Measurements from ENCODE around the gene PLEKHM3. TPM values are rescaled to one million over a fixed set of nuclear protein-coding genes. Genes with fewer than 3 reads are reported as not detected.

PLEKHM3 gene
- polyA plus RNA-seq, 2 of the 4 experiments (the other 2 are of a cell fraction), result 2.9 to 6.5 TPM

DNA sequence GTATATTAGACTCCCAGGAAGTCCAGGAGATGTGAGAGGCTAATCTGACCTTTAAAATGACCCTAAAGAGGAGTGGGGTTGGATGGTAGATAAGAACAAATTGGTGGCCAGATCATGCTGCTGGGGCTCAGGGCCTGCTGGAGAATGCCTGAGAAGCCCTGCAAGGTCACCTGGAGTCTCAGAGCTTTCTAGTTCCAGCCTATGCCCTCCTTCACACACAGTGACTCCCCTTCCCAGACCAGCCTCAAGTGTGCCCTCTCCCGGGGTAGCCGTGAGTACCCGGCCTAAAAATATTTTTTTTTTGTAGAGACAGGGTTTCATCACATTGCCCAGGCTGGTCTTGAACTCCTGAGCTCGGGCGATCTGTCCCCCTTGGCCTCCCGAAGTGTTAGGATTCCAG, 211.4 kb downstream of the PLEKHM3 start:
- TF ChIP-seq RARB (CRISPR knock-in tag; IDR thresholded peaks at IDR 0.05) (no peak), RAD21 (conservative IDR thresholded peaks at IDR 0.05 in 1 of 2, IDR thresholded peaks at IDR 0.05 in 1 of 2) (peak in 1 of 2 experiments; percentile 25; a peak in 1 of 5 replicates)
- Histone ChIP-seq H3K9me3 (no peaks in the 10 kb centered on the region), H3K4me3 (no peak overlapping the region), H3K27ac (peak overlapping the region in 1 of 2 experiments; percentile 68; a peak in 3 of 6 replicates), H3K4me2 (no peak overlapping the region), H3K4me1 (peaks cover 32% of the 10 kb centered on the region)
- WGBS (ENCODE audit: missing lambda C conversion rate), result 76% methylated on average over 6 of the region's 6 CpGs
- DNase-seq (ENCODE audit: low read depth in 1 of 2, low spot score in 1 of 2), result no peak
- POLR2A ChIA-PET, result interaction anchor here (1.6 kb wide), 1 partner anchor 44 kb away, joined by 4 read pairs; the partner anchor contains the start of gene FZD5
- FAIRE-seq, result no peak
- CTCF ChIA-PET, result interaction anchor here (0.9 to 1.9 kb wide), 4 partner anchors 10 to 159 kb away, joined by 3 to 5 read pairs (median 5); no protein-coding TSS in a partner anchor
- ATAC-seq, result peak; percentile 47 to 72; a peak in 3 of 6 replicates

DNA sequence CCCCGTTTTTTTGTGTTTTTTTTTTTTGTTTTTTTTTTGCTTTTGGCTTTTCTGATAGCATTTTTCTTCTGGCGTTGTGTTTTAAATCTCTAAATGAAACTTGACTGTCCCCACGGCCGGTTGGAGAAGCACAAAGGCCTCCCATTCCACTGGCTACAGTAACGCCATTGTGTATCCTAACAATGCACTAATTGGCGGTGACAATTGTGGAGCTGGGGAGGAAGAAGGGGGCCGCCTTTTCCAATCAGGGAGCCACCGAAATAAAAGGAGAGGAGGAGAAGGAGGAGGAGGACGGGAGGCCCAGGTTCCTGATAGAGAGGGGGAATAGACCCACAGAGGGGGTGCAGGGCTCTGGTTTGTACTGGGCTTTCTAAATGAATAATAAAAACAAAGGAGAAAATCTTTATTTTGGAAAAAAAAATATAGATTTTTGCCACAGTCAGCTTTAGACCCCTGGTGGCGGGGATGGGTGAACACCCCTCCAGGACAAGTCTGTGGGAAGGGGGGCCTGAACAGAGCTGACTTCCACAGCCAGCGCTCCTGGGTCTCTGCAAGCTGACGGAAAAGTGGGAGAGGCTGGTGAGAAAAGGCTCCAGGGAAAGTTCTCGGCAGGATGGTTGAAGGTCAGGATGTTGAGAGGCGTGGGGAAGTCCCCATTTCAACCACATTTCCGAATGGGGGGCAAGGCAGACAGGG, 212.0 kb downstream of the PLEKHM3 start:
- H3K9me3 ChIP-seq, result no peaks in the 10 kb centered on the region
- ChIA-PET CTCF (interaction anchor here (0.6 to 1.9 kb wide), 5 partner anchors 9 to 160 kb away, joined by 3 to 5 read pairs (median 5); no protein-coding TSS in a partner anchor), POLR2A (interaction anchor here (1.6 kb wide), 1 partner anchor 44 kb away, joined by 4 read pairs; the partner anchor contains the start of gene FZD5)
- peak overlapping the region in 1 of 2 experiments; percentile 68; a peak in 3 of 6 replicates for H3K27ac ChIP-seq
- ATAC-seq (peak; percentile 46 to 58; a peak in 3 of 6 replicates), FAIRE-seq (no peak), DNase-seq (ENCODE audit: low read depth in 1 of 2, low spot score in 1 of 2) (no peak)
- no peak overlapping the region for H3K4me2 ChIP-seq
- TF ChIP-seq TFCP2L1 (CRISPR knock-in tag; IDR thresholded peaks at IDR 0.05), result no peak
- no peak for TF ChIP-seq NFE2L2 (conservative IDR thresholded peaks at IDR 0.05; ENCODE audit: low read length)
- TF ChIP-seq CBX2 (IDR thresholded peaks at IDR 0.05; ENCODE audit: borderline replicate concordance, low read depth), result no peak
- no peak for TF ChIP-seq FOXS1 (CRISPR knock-in tag; IDR thresholded peaks at IDR 0.05)
- no peak for TF ChIP-seq SREBF2 (IDR thresholded peaks at IDR 0.05)
- no peak for TF ChIP-seq CHD2 (IDR thresholded peaks at IDR 0.05; ENCODE audit: low read length, partially characterized antibody)
- TF ChIP-seq NPAS2 (CRISPR knock-in tag; IDR thresholded peaks at IDR 0.05; ENCODE audit: borderline replicate concordance), result no peak
- TF ChIP-seq CEBPB (IDR thresholded peaks at IDR 0.05), result no peak
- TF ChIP-seq ESRRA (IDR thresholded peaks at IDR 0.05; ENCODE audit: borderline replicate concordance, low read length), result no peak
- TF ChIP-seq HOXA7 (CRISPR knock-in tag; IDR thresholded peaks at IDR 0.05), result no peak
- no peak for TF ChIP-seq RARB (CRISPR knock-in tag; IDR thresholded peaks at IDR 0.05)
- 84% methylated on average over 15 of the region's 15 CpGs for WGBS (ENCODE audit: missing lambda C conversion rate)
- no peak overlapping the region for H3K4me3 ChIP-seq
- H3K4me1 ChIP-seq, result peaks cover 27% of the 10 kb centered on the region

DNA sequence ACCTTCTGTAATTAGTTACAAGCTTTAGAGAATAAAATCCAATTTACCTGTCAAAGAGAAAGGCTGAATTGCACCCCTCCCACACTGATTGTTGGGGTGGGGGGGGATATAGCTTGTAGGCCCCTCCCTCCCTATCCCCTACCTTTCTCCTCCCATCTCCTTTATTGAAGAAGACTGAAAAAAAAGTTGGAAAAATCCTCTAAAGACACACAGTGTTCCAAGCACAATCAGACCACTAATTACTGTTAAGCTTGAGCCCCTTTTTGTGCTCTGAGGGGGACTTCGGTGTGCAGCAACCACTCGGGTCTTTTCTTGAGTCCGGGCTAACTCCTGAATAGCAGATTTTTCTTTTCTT, 212.6 kb downstream of the PLEKHM3 start:
- ATAC-seq (no peak), DNase-seq (ENCODE audit: low read depth in 1 of 2, low spot score in 1 of 2) (no peak), FAIRE-seq (no peak)
- H3K9me3 ChIP-seq, result no peaks in the 10 kb centered on the region
- POLR2A ChIA-PET, result no interaction called here
- CTCF ChIA-PET, result interaction anchor here (1.2 kb wide), 1 partner anchor 18 kb away, joined by 3 read pairs; no protein-coding TSS in a partner anchor
- H3K27ac ChIP-seq, result peak overlapping the region in 1 of 2 experiments; percentile 68; a peak in 1 of 6 replicates
- H3K4me3 ChIP-seq, result no peak overlapping the region
- H3K4me2 ChIP-seq, result no peak overlapping the region
- TF ChIP-seq KDM1A (IDR thresholded peaks at IDR 0.05; ENCODE audit: low read depth), result no peak
- TF ChIP-seq RFX5 (IDR thresholded peaks at IDR 0.05), result no peak
- no peak for TF ChIP-seq FOSL2 (IDR thresholded peaks at IDR 0.05)
- no peak for TF ChIP-seq FOSL2 (CRISPR knock-in tag; IDR thresholded peaks at IDR 0.05)
- no peak for TF ChIP-seq HOXB13 (CRISPR knock-in tag; IDR thresholded peaks at IDR 0.05; ENCODE audit: low read depth)
- no peak for TF ChIP-seq MYC (IDR thresholded peaks at IDR 0.05; ENCODE audit: borderline replicate concordance, low read length)
- TF ChIP-seq ZSCAN20 (CRISPR knock-in tag; IDR thresholded peaks at IDR 0.05), result no peak
- TF ChIP-seq, protein P1, sequence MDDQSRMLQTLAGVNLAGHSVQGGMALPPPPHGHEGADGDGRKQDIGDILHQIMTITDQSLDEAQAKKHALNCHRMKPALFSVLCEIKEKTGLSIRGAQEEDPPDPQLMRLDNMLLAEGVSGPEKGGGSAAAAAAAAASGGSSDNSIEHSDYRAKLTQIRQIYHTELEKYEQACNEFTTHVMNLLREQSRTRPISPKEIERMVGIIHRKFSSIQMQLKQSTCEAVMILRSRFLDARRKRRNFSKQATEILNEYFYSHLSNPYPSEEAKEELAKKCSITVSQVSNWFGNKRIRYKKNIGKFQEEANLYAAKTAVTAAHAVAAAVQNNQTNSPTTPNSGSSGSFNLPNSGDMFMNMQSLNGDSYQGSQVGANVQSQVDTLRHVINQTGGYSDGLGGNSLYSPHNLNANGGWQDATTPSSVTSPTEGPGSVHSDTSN (IDR thresholded peaks at IDR 0.05), result no peak
- TF ChIP-seq SREBF2 (IDR thresholded peaks at IDR 0.05), result no peak
- TF ChIP-seq HOXB5 (CRISPR knock-in tag; IDR thresholded peaks at IDR 0.05), result no peak
- no peak for TF ChIP-seq KDM5A (IDR thresholded peaks at IDR 0.05)
- TF ChIP-seq, protein P2, sequence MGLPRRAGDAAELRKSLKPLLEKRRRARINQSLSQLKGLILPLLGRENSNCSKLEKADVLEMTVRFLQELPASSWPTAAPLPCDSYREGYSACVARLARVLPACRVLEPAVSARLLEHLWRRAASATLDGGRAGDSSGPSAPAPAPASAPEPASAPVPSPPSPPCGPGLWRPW (IDR thresholded peaks at IDR 0.05), result no peak
- 92% methylated on average over 3 of the region's 3 CpGs for WGBS (ENCODE audit: missing lambda C conversion rate)
- H3K4me1 ChIP-seq, result peaks cover 27% of the 10 kb centered on the region

All from A549 (cell line).